Measurements from ENCODE around the gene STK10.

The STK10 gene

GRCh38 chr5:172079876-172080275, 108.1 kb downstream of the STK10 start:
- Histone ChIP-seq H3K27me3 (ENCODE audit: control insufficient read depth, insufficient read depth, low read length) (no peaks in the 10 kb centered on the region), H3K36me3 (ENCODE audit: control insufficient read depth, insufficient read depth, low read length) (no peaks in the 10 kb centered on the region), H3K9me3 (ENCODE audit: control insufficient read depth, low read length) (no peaks in the 10 kb centered on the region), H3K4me3 (ENCODE audit: low read length) (no peak overlapping the region), H3K9ac (ENCODE audit: low read length) (no peak overlapping the region), H3K4me1 (ENCODE audit: control insufficient read depth, insufficient read depth, low read length) (peaks cover 7% of the 10 kb centered on the region)

- Histone ChIP-seq H3K4me3 (ENCODE audit: low read length) (no peak overlapping the region), H3K9me3 (ENCODE audit: control insufficient read depth, low read length) (no peaks in the 10 kb centered on the region), H3K36me3 (ENCODE audit: control insufficient read depth, insufficient read depth, low read length) (no peaks in the 10 kb centered on the region), H3K9ac (ENCODE audit: low read length) (no peak overlapping the region), H3K4me1 (ENCODE audit: control insufficient read depth, insufficient read depth, low read length) (peaks cover 7% of the 10 kb centered on the region), H3K27me3 (ENCODE audit: control insufficient read depth, insufficient read depth, low read length) (no peaks in the 10 kb centered on the region)
These were observed 109.2 kb downstream of the STK10 start for GRCh38 chr5:172078726-172079345.

- peaks cover 7% of the 10 kb centered on the region for H3K4me1 ChIP-seq (ENCODE audit: control insufficient read depth, insufficient read depth, low read length)
- no peak overlapping the region for H3K4me3 ChIP-seq (ENCODE audit: low read length)
- no peaks in the 10 kb centered on the region for H3K36me3 ChIP-seq (ENCODE audit: control insufficient read depth, insufficient read depth, low read length)
- H3K9me3 ChIP-seq (ENCODE audit: control insufficient read depth, low read length), result no peaks in the 10 kb centered on the region
- H3K27me3 ChIP-seq (ENCODE audit: control insufficient read depth, insufficient read depth, low read length), result no peaks in the 10 kb centered on the region
- H3K9ac ChIP-seq (ENCODE audit: low read length), result no peak overlapping the region
These were observed 110.2 kb downstream of the STK10 start for GRCh38 chr5:172077664-172078425.

GRCh38 chr5:172076761-172077244, 111.2 kb downstream of the STK10 start:
- Histone ChIP-seq H3K9me3 (ENCODE audit: control insufficient read depth, low read length) (no peaks in the 10 kb centered on the region), H3K9ac (ENCODE audit: low read length) (no peak overlapping the region), H3K4me3 (ENCODE audit: low read length) (no peak overlapping the region), H3K27me3 (ENCODE audit: control insufficient read depth, insufficient read depth, low read length) (no peaks in the 10 kb centered on the region), H3K4me1 (ENCODE audit: control insufficient read depth, insufficient read depth, low read length) (peaks cover 7% of the 10 kb centered on the region), H3K36me3 (ENCODE audit: control insufficient read depth, insufficient read depth, low read length) (no peaks in the 10 kb centered on the region)

GRCh38 chr5:172075656-172076055, 112.4 kb downstream of the STK10 start:
- peaks cover 7% of the 10 kb centered on the region for H3K4me1 ChIP-seq (ENCODE audit: control insufficient read depth, insufficient read depth, low read length)
- no peak overlapping the region for H3K9ac ChIP-seq (ENCODE audit: low read length)
- H3K27me3 ChIP-seq (ENCODE audit: control insufficient read depth, insufficient read depth, low read length), result no peaks in the 10 kb centered on the region
- no peaks in the 10 kb centered on the region for H3K36me3 ChIP-seq (ENCODE audit: control insufficient read depth, insufficient read depth, low read length)
- no peaks in the 10 kb centered on the region for H3K9me3 ChIP-seq (ENCODE audit: control insufficient read depth, low read length)
- H3K4me3 ChIP-seq (ENCODE audit: low read length), result no peak overlapping the region

GRCh38 chr5:172074896-172075295, 113.1 kb downstream of the STK10 start:
- no peaks in the 10 kb centered on the region for H3K27me3 ChIP-seq (ENCODE audit: control insufficient read depth, insufficient read depth, low read length)
- no peaks in the 10 kb centered on the region for H3K9me3 ChIP-seq (ENCODE audit: control insufficient read depth, low read length)
- H3K9ac ChIP-seq (ENCODE audit: low read length), result no peak overlapping the region
- no peak overlapping the region for H3K4me3 ChIP-seq (ENCODE audit: low read length)
- no peaks in the 10 kb centered on the region for H3K36me3 ChIP-seq (ENCODE audit: control insufficient read depth, insufficient read depth, low read length)
- peaks cover 7% of the 10 kb centered on the region for H3K4me1 ChIP-seq (ENCODE audit: control insufficient read depth, insufficient read depth, low read length)

GRCh38 chr5:172071309-172071875, 116.6 kb downstream of the STK10 start:
- H3K9ac ChIP-seq (ENCODE audit: low read length), result no peak overlapping the region
- H3K4me1 ChIP-seq (ENCODE audit: control insufficient read depth, insufficient read depth, low read length), result no peaks in the 10 kb centered on the region
- H3K36me3 ChIP-seq (ENCODE audit: control insufficient read depth, insufficient read depth, low read length), result no peaks in the 10 kb centered on the region
- H3K9me3 ChIP-seq (ENCODE audit: control insufficient read depth, low read length), result no peaks in the 10 kb centered on the region
- no peak overlapping the region for H3K4me3 ChIP-seq (ENCODE audit: low read length)
- no peaks in the 10 kb centered on the region for H3K27me3 ChIP-seq (ENCODE audit: control insufficient read depth, insufficient read depth, low read length)

GRCh38 chr5:172065431-172066065, 122.5 kb downstream of the STK10 start:
- no peaks in the 10 kb centered on the region for H3K4me1 ChIP-seq (ENCODE audit: control insufficient read depth, insufficient read depth, low read length)
- peaks cover 5% of the 10 kb centered on the region for H3K36me3 ChIP-seq (ENCODE audit: control insufficient read depth, insufficient read depth, low read length)
- H3K9ac ChIP-seq (ENCODE audit: low read length), result no peak overlapping the region
- H3K9me3 ChIP-seq (ENCODE audit: control insufficient read depth, low read length), result no peaks in the 10 kb centered on the region
- H3K4me3 ChIP-seq (ENCODE audit: low read length), result no peak overlapping the region
- H3K27me3 ChIP-seq (ENCODE audit: control insufficient read depth, insufficient read depth, low read length), result no peaks in the 10 kb centered on the region

GRCh38 chr5:172064766-172065165, 123.3 kb downstream of the STK10 start:
- Histone ChIP-seq H3K27me3 (ENCODE audit: control insufficient read depth, insufficient read depth, low read length) (no peaks in the 10 kb centered on the region), H3K4me1 (ENCODE audit: control insufficient read depth, insufficient read depth, low read length) (no peaks in the 10 kb centered on the region), H3K9me3 (ENCODE audit: control insufficient read depth, low read length) (no peaks in the 10 kb centered on the region), H3K4me3 (ENCODE audit: low read length) (no peak overlapping the region), H3K36me3 (ENCODE audit: control insufficient read depth, insufficient read depth, low read length) (peaks cover 5% of the 10 kb centered on the region), H3K9ac (ENCODE audit: low read length) (no peak overlapping the region)

GRCh38 chr5:172064358-172064757, 123.7 kb downstream of the STK10 start:
- H3K27me3 ChIP-seq (ENCODE audit: control insufficient read depth, insufficient read depth, low read length), result no peaks in the 10 kb centered on the region
- H3K9ac ChIP-seq (ENCODE audit: low read length), result no peak overlapping the region
- no peaks in the 10 kb centered on the region for H3K4me1 ChIP-seq (ENCODE audit: control insufficient read depth, insufficient read depth, low read length)
- no peaks in the 10 kb centered on the region for H3K9me3 ChIP-seq (ENCODE audit: control insufficient read depth, low read length)
- no peak overlapping the region for H3K4me3 ChIP-seq (ENCODE audit: low read length)
- peaks cover 5% of the 10 kb centered on the region for H3K36me3 ChIP-seq (ENCODE audit: control insufficient read depth, insufficient read depth, low read length)

- no peak overlapping the region for H3K9ac ChIP-seq (ENCODE audit: low read length)
- H3K36me3 ChIP-seq (ENCODE audit: control insufficient read depth, insufficient read depth, low read length), result peaks cover 5% of the 10 kb centered on the region
- no peak overlapping the region for H3K4me3 ChIP-seq (ENCODE audit: low read length)
These were observed 124.4 kb downstream of the STK10 start for GRCh38 chr5:172063463-172064235.

More at GRCh38 chr5:172063463-172064235, 124.4 kb downstream of the STK10 start:
- H3K9me3 ChIP-seq (ENCODE audit: control insufficient read depth, low read length), result no peaks in the 10 kb centered on the region
- no peaks in the 10 kb centered on the region for H3K4me1 ChIP-seq (ENCODE audit: control insufficient read depth, insufficient read depth, low read length)
- H3K27me3 ChIP-seq (ENCODE audit: control insufficient read depth, insufficient read depth, low read length), result no peaks in the 10 kb centered on the region
